ENCODE data around the gene TSC1.
A peak's percentile ranks its signal among the peaks of the same experiment; 100 is the strongest.
"Not testable (repeated sequence)": the region's sequence is repeated elsewhere in the genome, so short reads cannot be mapped to it uniquely, and the experiment has no call there.

The TSC1 gene

GRCh38 chr9:132984202-132985070 is 40.0 kb upstream of the TSC1 start:
- no peak overlapping the region for H3K4me3 Mint-ChIP-seq

GRCh38 chr9:132983491-132984201 is 39.2 kb upstream of the TSC1 start:
- H3K9me3 Mint-ChIP-seq, result no peaks in the 10 kb centered on the region
- ATAC-seq (replicated peaks) (no peak), DNase-seq (no peak)
- no peak overlapping the region for H3K4me3 Mint-ChIP-seq
- peaks cover 48 to 94% of the 10 kb centered on the region in 2 donors for H3K27me3 Mint-ChIP-seq
- H3K4me1 Mint-ChIP-seq (ENCODE audit: low read depth in 2 of 2), result peaks cover 0 to 2% of the 10 kb centered on the region in 2 donors
- H3K36me3 Mint-ChIP-seq (ENCODE audit: insufficient read depth), result no peaks in the 10 kb centered on the region
- H3K27ac Mint-ChIP-seq, result no peak overlapping the region

More at GRCh38 chr9:132984202-132985070, 40.0 kb upstream of the TSC1 start:
- Mint-ChIP-seq H3K4me1 (ENCODE audit: low read depth in 2 of 2) (no peaks in the 10 kb centered on the region), H3K27me3 (peaks cover 49 to 94% of the 10 kb centered on the region in 2 donors), H3K9me3 (no peaks in the 10 kb centered on the region), H3K36me3 (ENCODE audit: insufficient read depth) (no peaks in the 10 kb centered on the region), H3K27ac (no peak overlapping the region)
- DNase-seq (no peak), ATAC-seq (replicated peaks) (no peak)

DNA sequence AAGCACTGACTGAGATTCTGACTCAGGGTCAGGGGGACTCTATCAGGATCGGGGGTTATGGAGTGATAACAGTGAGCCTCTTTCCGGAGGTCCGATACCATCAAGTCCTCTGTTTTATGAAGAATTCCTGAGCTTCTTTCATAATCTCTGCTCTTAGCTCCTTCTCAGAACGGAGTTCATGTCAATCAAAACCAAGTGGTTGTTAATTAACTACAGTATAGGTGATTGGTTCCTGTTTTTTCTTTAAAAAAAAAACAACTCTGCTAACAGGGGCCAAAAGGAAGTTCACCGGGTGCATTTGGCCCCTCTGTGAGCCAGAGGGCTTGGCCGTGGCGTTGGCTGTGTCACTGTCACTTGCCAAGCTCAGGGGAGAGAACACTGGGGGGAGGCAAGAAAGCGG is 38.0 kb upstream of the TSC1 start:
- no peak overlapping the region for H3K27ac Mint-ChIP-seq
- H3K4me3 Mint-ChIP-seq, result no peak overlapping the region
- DNase-seq, result no peak
- ATAC-seq (replicated peaks), result no peak
- no peaks in the 10 kb centered on the region for H3K9me3 Mint-ChIP-seq
- H3K36me3 Mint-ChIP-seq (ENCODE audit: insufficient read depth), result no peaks in the 10 kb centered on the region
- peaks cover 0 to 4% of the 10 kb centered on the region in 2 donors for H3K4me1 Mint-ChIP-seq (ENCODE audit: low read depth in 2 of 2)
- peaks cover 54 to 94% of the 10 kb centered on the region in 2 donors for H3K27me3 Mint-ChIP-seq

DNA sequence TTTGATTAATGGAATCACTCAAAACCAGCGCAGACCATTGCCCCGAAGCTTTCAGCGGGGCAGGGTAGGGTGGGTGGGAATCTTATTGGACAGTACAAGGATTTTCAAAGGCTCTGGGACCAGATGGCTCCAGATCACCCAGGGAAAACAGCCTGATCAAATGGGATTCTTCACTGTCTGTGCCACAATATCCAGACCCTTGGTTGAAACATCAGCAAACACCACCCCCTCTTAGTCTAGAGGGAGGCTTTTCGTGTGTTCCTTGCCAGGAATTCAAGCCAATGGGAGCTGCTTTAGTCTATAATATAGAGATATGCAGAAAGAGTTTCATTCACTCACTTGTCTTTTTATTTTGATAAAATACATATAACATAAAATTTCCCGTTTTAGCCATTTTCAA is 35.7 kb upstream of the TSC1 start:
- H3K36me3 Mint-ChIP-seq (ENCODE audit: insufficient read depth), result no peaks in the 10 kb centered on the region
- no peak overlapping the region for H3K4me3 Mint-ChIP-seq
- H3K27ac Mint-ChIP-seq, result no peak overlapping the region
- ATAC-seq (replicated peaks) (no peak), DNase-seq (no peak)
- peaks cover 0 to 4% of the 10 kb centered on the region in 2 donors for H3K4me1 Mint-ChIP-seq (ENCODE audit: low read depth in 2 of 2)
- no peaks in the 10 kb centered on the region for H3K9me3 Mint-ChIP-seq
- peaks cover 51 to 81% of the 10 kb centered on the region in 2 donors for H3K27me3 Mint-ChIP-seq

DNA sequence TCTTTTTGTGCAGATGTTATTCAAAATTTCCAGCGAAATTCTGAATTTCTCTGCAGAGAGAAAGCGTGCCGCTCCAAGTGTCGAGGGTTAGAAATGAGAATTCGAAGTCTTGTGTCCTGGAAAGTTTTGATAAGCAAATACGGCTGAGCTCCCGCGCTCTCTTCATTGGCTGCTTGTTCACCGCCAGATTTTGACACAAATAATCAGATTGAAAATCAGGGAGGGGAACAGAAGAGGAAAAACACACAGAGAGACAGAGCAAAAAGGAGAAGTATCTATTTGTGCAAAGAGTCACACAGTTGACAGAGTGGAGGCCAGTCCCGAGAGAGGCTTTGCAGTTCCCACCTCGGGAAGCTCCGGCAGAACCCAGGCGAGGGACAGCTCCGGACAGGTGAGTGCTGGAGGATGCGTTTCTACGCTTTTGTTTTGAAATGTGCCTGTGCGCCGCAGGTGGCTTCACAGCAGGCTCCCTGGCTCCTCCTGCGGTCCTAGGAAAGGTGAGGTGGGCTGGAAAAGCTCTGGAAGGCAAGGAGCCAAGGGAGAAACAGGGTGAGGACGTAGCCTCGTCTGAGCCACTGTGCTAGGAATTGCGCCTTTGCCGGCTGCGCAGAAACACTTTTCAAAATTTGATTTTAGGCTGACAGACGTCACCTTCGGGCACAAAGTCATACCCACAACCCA is 34.2 kb upstream of the TSC1 start, which contains the start of gene GFI1B:
GFI1B (plus strand) TSS at position 244 of the 681 bp plus-strand sequence. CDS start 7,985 bp downstream, outside the sequence.
- peaks cover 57 to 83% of the 10 kb centered on the region in 2 donors for H3K27me3 Mint-ChIP-seq
- H3K27ac Mint-ChIP-seq, result no peak within 1 kb of the TSS
- no peaks in the 10 kb centered on the region for H3K9me3 Mint-ChIP-seq
- H3K4me1 Mint-ChIP-seq (ENCODE audit: low read depth in 2 of 2), result peaks cover 0 to 6% of the 10 kb centered on the region in 2 donors
- peak within 1 kb of the TSS in 1 of 2 donors; percentile 33 for H3K4me3 Mint-ChIP-seq
- DNase-seq, result no peak
- no peak for ATAC-seq (replicated peaks)
- H3K36me3 Mint-ChIP-seq (ENCODE audit: insufficient read depth), result no peaks in the 10 kb centered on the region

- no peak for ATAC-seq (replicated peaks)
- Mint-ChIP-seq H3K4me1 (ENCODE audit: low read depth in 2 of 2) (peaks cover 0 to 6% of the 10 kb centered on the region in 2 donors), H3K36me3 (ENCODE audit: insufficient read depth) (no peaks in the 10 kb centered on the region), H3K27ac (no peak overlapping the region), H3K9me3 (no peaks in the 10 kb centered on the region), H3K27me3 (peaks cover 62 to 83% of the 10 kb centered on the region in 2 donors), H3K4me3 (no peak overlapping the region)
- no peak for DNase-seq
Measured at GRCh38 chr9:132978112-132978450, 33.7 kb upstream of the TSC1 start.

- Mint-ChIP-seq H3K36me3 (ENCODE audit: insufficient read depth) (no peaks in the 10 kb centered on the region), H3K4me1 (ENCODE audit: low read depth in 2 of 2) (peaks cover under 1 to 6% of the 10 kb centered on the region in 2 donors), H3K27ac (no peak overlapping the region), H3K27me3 (peaks cover 61 to 77% of the 10 kb centered on the region in 2 donors), H3K4me3 (no peak overlapping the region), H3K9me3 (no peaks in the 10 kb centered on the region)
- DNase-seq (no peak), ATAC-seq (replicated peaks) (no peak)
Measured at GRCh38 chr9:132976571-132976970, 32.2 kb upstream of the TSC1 start.

DNA sequence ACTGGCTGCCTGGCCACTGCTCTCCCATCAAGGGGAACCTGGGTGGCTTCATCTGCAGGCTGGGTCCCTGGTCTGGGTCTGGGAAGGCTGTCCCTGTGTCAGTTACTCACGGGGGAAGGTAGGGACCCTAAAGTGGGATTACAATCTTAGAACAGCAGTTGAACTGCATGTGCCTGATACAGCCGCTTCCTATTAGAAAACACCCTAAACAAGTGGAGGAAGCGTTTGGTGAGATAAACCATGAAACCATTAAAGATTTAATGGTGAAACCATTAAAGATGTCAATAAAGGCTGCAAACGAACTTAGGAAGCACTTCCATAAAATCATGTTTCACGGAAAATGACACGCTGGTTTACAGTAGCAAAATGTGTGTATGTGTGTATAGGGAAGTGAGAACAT is 31.5 kb upstream of the TSC1 start:
- Mint-ChIP-seq H3K27me3 (peaks cover 64 to 77% of the 10 kb centered on the region in 2 donors), H3K36me3 (ENCODE audit: insufficient read depth) (no peaks in the 10 kb centered on the region), H3K27ac (no peak overlapping the region), H3K4me3 (no peak overlapping the region), H3K4me1 (ENCODE audit: low read depth in 2 of 2) (peaks cover 4 to 6% of the 10 kb centered on the region in 2 donors), H3K9me3 (no peaks in the 10 kb centered on the region)
- no peak for ATAC-seq (replicated peaks)
- no peak for DNase-seq

GRCh38 chr9:132973713-132974112 is 29.3 kb upstream of the TSC1 start:
- no peak overlapping the region for H3K4me3 Mint-ChIP-seq
- H3K27me3 Mint-ChIP-seq, result peaks cover 48 to 66% of the 10 kb centered on the region in 2 donors
- no peak overlapping the region for H3K27ac Mint-ChIP-seq

DNA sequence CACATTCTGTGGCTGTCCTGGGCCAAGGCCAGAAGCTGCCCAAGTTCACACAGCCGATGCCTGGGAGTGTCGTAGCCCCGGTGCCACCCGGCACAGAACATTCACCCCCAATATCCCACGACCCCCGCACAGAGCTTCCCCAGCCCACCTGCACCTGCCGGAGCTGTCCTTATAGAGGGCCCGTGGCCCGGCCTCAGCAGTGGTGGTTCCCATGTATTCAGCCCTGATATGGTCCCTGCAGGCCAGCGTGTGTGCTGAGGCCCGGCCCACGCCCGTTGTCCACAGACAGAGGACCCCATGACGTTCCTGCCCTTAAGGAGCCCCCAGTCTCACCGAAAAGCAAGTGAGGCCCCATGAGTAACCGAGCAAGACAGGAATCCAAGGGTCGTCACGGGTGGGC is 28.8 kb upstream of the TSC1 start:
- no peak for ATAC-seq (replicated peaks)
- H3K9me3 Mint-ChIP-seq, result no peaks in the 10 kb centered on the region
- no peak overlapping the region for H3K4me3 Mint-ChIP-seq
- H3K27me3 Mint-ChIP-seq, result peaks cover 42 to 60% of the 10 kb centered on the region in 2 donors
- DNase-seq, result no peak
- H3K36me3 Mint-ChIP-seq (ENCODE audit: insufficient read depth), result no peaks in the 10 kb centered on the region
- H3K4me1 Mint-ChIP-seq (ENCODE audit: low read depth in 2 of 2), result peaks cover 2 to 4% of the 10 kb centered on the region in 2 donors
- H3K27ac Mint-ChIP-seq, result no peak overlapping the region

More at GRCh38 chr9:132973713-132974112, 29.3 kb upstream of the TSC1 start:
- H3K4me1 Mint-ChIP-seq (ENCODE audit: low read depth in 2 of 2), result peaks cover 4 to 5% of the 10 kb centered on the region in 2 donors
- no peaks in the 10 kb centered on the region for H3K36me3 Mint-ChIP-seq (ENCODE audit: insufficient read depth)
- ATAC-seq (replicated peaks) (no peak), DNase-seq (no peak)
- H3K9me3 Mint-ChIP-seq, result no peaks in the 10 kb centered on the region

DNA sequence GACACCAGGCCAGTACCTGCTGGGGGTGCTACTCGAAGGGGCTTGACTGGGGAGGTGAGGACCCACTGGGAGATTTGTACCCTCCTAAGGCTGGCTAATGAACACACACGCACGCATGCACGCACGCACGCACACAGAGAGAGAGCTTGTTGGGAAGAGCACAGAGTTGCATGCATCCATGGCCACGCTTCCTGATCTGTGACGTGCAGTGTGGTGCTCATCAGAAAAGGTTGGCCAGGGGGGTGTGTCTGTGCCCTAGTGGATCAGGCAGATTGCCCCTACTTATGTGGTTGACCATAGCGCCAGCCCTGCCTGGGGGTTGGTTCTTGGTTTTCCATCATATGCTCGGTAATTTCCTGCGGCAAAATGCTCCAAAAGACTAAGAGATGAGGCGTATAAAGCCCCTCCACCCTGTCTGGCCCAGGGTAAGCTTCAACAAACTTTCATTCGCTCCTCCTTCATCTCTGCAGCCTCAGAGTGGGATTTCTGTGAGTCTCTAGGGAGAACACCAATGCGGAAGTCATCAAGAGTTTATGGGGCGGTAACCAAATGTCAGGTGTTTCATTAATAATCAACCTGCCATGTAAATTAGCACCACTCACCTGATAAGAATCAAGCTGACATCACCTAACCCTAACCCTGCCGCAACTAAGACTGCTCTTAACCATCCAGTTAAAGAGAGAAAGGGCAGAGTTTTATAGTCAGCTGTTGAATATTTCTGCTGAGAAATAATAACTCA is 26.1 kb upstream of the TSC1 start:
- no peak overlapping the region for H3K27ac Mint-ChIP-seq
- peaks cover 2 to 4% of the 10 kb centered on the region in 2 donors for H3K4me1 Mint-ChIP-seq (ENCODE audit: low read depth in 2 of 2)
- no peaks in the 10 kb centered on the region for H3K9me3 Mint-ChIP-seq
- no peak overlapping the region for H3K4me3 Mint-ChIP-seq
- no peak for ATAC-seq (replicated peaks)
- no peaks in the 10 kb centered on the region for H3K36me3 Mint-ChIP-seq (ENCODE audit: insufficient read depth)
- peaks cover 31 to 48% of the 10 kb centered on the region in 2 donors for H3K27me3 Mint-ChIP-seq
- no peak for DNase-seq

GRCh38 chr9:132969783-132970182 is 25.4 kb upstream of the TSC1 start:
- H3K4me1 Mint-ChIP-seq (ENCODE audit: low read depth in 2 of 2), result peaks cover 2 to 4% of the 10 kb centered on the region in 2 donors
- H3K9me3 Mint-ChIP-seq, result no peaks in the 10 kb centered on the region
- H3K27ac Mint-ChIP-seq, result no peak overlapping the region
- ATAC-seq (replicated peaks) (no peak), DNase-seq (no peak)
- no peaks in the 10 kb centered on the region for H3K36me3 Mint-ChIP-seq (ENCODE audit: insufficient read depth)
- H3K27me3 Mint-ChIP-seq, result peaks cover 28 to 50% of the 10 kb centered on the region in 2 donors
- no peak overlapping the region for H3K4me3 Mint-ChIP-seq

GRCh38 chr9:132967908-132968307 is 23.5 kb upstream of the TSC1 start:
- not testable (repeated sequence) for H3K9me3 Mint-ChIP-seq; H3K4me1 Mint-ChIP-seq (ENCODE audit: low read depth in 2 of 2); ATAC-seq (replicated peaks); DNase-seq; H3K4me3 Mint-ChIP-seq; H3K27ac Mint-ChIP-seq; H3K36me3 Mint-ChIP-seq (ENCODE audit: insufficient read depth)
- peaks cover 17 to 47% of the 10 kb centered on the region in 2 donors for H3K27me3 Mint-ChIP-seq

Measured in effector memory CD8-positive, alpha-beta T cell (primary cell).